ENCODE measurements around the gene RNF227. TPM values are rescaled to one million over a fixed set of nuclear protein-coding genes. Genes with fewer than 3 reads are reported as not detected.
A peak's percentile ranks its signal among the peaks of the same experiment; 100 is the strongest.

Gene RNF227
- total and polyA plus RNA-seq, 2 of the 8 experiments (the other 6 are each of a cell fraction or from before 2014, with no cell fraction given) = 0.63 to 1.7 TPM

- TF ChIP-seq GTF2F1 (IDR thresholded peaks at IDR 0.05; ENCODE audit: borderline replicate concordance, low read depth, low read length) (no peak), NRF1 (IDR thresholded peaks at IDR 0.05; ENCODE audit: low read depth, low read length) (peak; percentile 89), SIN3A (conservative IDR thresholded peaks at IDR 0.05 in 1 of 2, IDR thresholded peaks at IDR 0.05 in 1 of 2; ENCODE audit: low read depth in 1 of 2, low read length in 2 of 2) (peak in 1 of 2 experiments; percentile 56; a peak in 2 of 4 replicates), HDAC6 (IDR thresholded peaks at IDR 0.05; ENCODE audit: low read depth, low read length) (no peak), TAF1 (IDR thresholded peaks at IDR 0.05; ENCODE audit: low read depth, low read length) (peak; percentile 18; the same call in 1 of the 2 replicates), EP300 (IDR thresholded peaks at IDR 0.05; ENCODE audit: borderline replicate concordance in 1 of 2, low read depth in 2 of 2, low read length in 2 of 2) (no peak), SRF (IDR thresholded peaks at IDR 0.05; ENCODE audit: low read depth, low read length) (no peak), EGR1 (IDR thresholded peaks at IDR 0.05; ENCODE audit: borderline replicate concordance, low read depth, low read length) (0 out of 2 replicates have a peak, but pooled peaks have one; percentile 23), SP2 (IDR thresholded peaks at IDR 0.05; ENCODE audit: low read length) (no peak), ZNF274 (IDR thresholded peaks at IDR 0.05; ENCODE audit: borderline replicate concordance, extremely low read depth, low read length) (no peak), KDM5A (IDR thresholded peaks at IDR 0.05; ENCODE audit: low read length) (no peak; the same call in 1 of the 2 replicates), BRCA1 (IDR thresholded peaks at IDR 0.05; ENCODE audit: low read depth, low read length) (peak; percentile 65), CREB1 (IDR thresholded peaks at IDR 0.05) (peak; percentile 94), RFX5 (IDR thresholded peaks at IDR 0.05; ENCODE audit: borderline replicate concordance, low read depth, low read length) (no peak), RNF2 (IDR thresholded peaks at IDR 0.05; ENCODE audit: borderline replicate concordance, low read depth, low read length, missing control alignments, poor library complexity, severe bottlenecking) (no peak), YY1 (IDR thresholded peaks at IDR 0.05; ENCODE audit: low read depth, low read length) (no peak), MAFK (IDR thresholded peaks at IDR 0.05; ENCODE audit: low read depth, low read length) (no peak), SP4 (IDR thresholded peaks at IDR 0.05; ENCODE audit: low read length) (peak; percentile 13; the same call in 1 of the 2 replicates), BCL11A (IDR thresholded peaks at IDR 0.05; ENCODE audit: low read depth in 2 of 2, low read length in 2 of 2) (no peak)
Observed at GRCh38 chr17:7931709-7932482, 15.8 kb upstream of the RNF227 start, which contains the start of the genes CNTROB and TRAPPC1 (continued).

Data from H1 (cell line).